ENCODE results near the gene ATP12A.

- no peak for TF ChIP-seq CTCF (IDR thresholded peaks at IDR 0.05)
- no peak for TF ChIP-seq POLR2A (IDR thresholded peaks at IDR 0.05)
Observed at GRCh38 chr13:24737042-24737441, 56.8 kb downstream of the ATP12A start.

Measured in thyroid gland (tissue), 4 donors.